ENCODE results near the gene CANT1. TPM values are rescaled to one million over a fixed set of nuclear protein-coding genes. Genes with fewer than 3 reads are reported as not detected.

Gene CANT1
- total RNA-seq, 1 experiment from 2014 or later, result 97.1 TPM

- Histone ChIP-seq H2AFZ (ENCODE audit: low read depth, low read length, poor library complexity, severe bottlenecking) (no peak overlapping the region), H3K79me2 (ENCODE audit: insufficient read depth, low read length) (peaks cover 28% of the 10 kb centered on the region), H3K4me1 (ENCODE audit: control insufficient read depth in 1 of 2, insufficient read depth in 2 of 2, low read length in 2 of 2) (peaks cover 19 to 45% of the 10 kb centered on the region in 2 experiments), H4K20me1 (ENCODE audit: insufficient read depth) (no peaks in the 10 kb centered on the region), H3K4me2 (ENCODE audit: low read length) (no peak overlapping the region), H3K9ac (ENCODE audit: low read length) (no peak overlapping the region), H3K27ac (ENCODE audit: low read depth, low read length) (no peak overlapping the region), H3K36me3 (ENCODE audit: control insufficient read depth in 1 of 2, insufficient read depth in 2 of 2, low read length in 2 of 2) (peaks cover 23 to 45% of the 10 kb centered on the region in 2 experiments; a peak in 3 of 4 replicates), H3K9me3 (ENCODE audit: control insufficient read depth in 1 of 2, insufficient read depth in 1 of 2, low read depth in 1 of 2, low read length in 2 of 2) (no peaks in the 10 kb centered on the region), H3K4me3 (replicated peaks in 1 of 2; ENCODE audit: low read depth in 1 of 2, low read length in 2 of 2) (no peak overlapping the region), H3K27me3 (ENCODE audit: insufficient read depth, low read length) (no peaks in the 10 kb centered on the region), H3K9me2 (ENCODE audit: insufficient read depth) (no peaks in the 10 kb centered on the region)
- intact Hi-C loops (cut with micrococcal nuclease), result no loop called here
- ChIA-PET CTCF (interaction anchor here (0.9 kb wide), 2 partner anchors 9 to 107 kb away, joined by 3 to 4 read pairs; no protein-coding TSS in a partner anchor), POLR2A (interaction anchor here (1.1 kb wide), 1 partner anchor 50 kb away, joined by 5 read pairs; no protein-coding TSS in a partner anchor), RAD21 (ENCODE audit: low non-redundant PET in 1 of 2, low total read pairs in 2 of 2, uncharacterized antibody in 2 of 2, unreplicated experiment in 2 of 2) (interaction anchor here (0.6 to 0.8 kb wide), 2 partner anchors 109 to 660 kb away, joined by 3 read pairs; no protein-coding TSS in a partner anchor)
- TF ChIP-seq REST (IDR thresholded peaks at IDR 0.05; ENCODE audit: low read depth), result no peak
- no peak for TF ChIP-seq EZH2phosphoT487 (IDR thresholded peaks at IDR 0.05; ENCODE audit: borderline replicate concordance)
- no peak for TF ChIP-seq SRF (IDR thresholded peaks at IDR 0.05; ENCODE audit: low read depth)
- TF ChIP-seq EGR1 (IDR thresholded peaks at IDR 0.05; ENCODE audit: low read depth), result no peak
- no peak for TF ChIP-seq FOSL1 (IDR thresholded peaks at IDR 0.05; ENCODE audit: low read depth)
- TF ChIP-seq RAD21 (IDR thresholded peaks at IDR 0.05; ENCODE audit: low read depth), result no peak
- TF ChIP-seq ELF1 (IDR thresholded peaks at IDR 0.05; ENCODE audit: borderline replicate concordance, low read depth), result no peak
- no peak for TF ChIP-seq SIN3A (IDR thresholded peaks at IDR 0.05; ENCODE audit: low read depth)
- no peak for TF ChIP-seq SP1 (IDR thresholded peaks at IDR 0.05; ENCODE audit: low read depth)
- TF ChIP-seq YY1 (IDR thresholded peaks at IDR 0.05; ENCODE audit: extremely low read depth, insufficient replicate concordance, low read depth, low read length), result no peak
- no peak for TF ChIP-seq ZFX (IDR thresholded peaks at IDR 0.05)
- no peak for TF ChIP-seq MAX (IDR thresholded peaks at IDR 0.05)
- TF ChIP-seq POLR2A (IDR thresholded peaks at IDR 0.05; ENCODE audit: borderline replicate concordance, extremely low read depth, insufficient read depth, insufficient read length), result no peak
- TF ChIP-seq ATF3 (IDR thresholded peaks at IDR 0.05), result no peak
- TF ChIP-seq TCF7L2 (IDR thresholded peaks at IDR 0.05; ENCODE audit: borderline replicate concordance, extremely low read depth, insufficient read depth, insufficient read length), result no peak
- no peak for TF ChIP-seq ZNF274 (IDR thresholded peaks at IDR 0.05; ENCODE audit: low read depth, low read length)
- TF ChIP-seq CEBPB (IDR thresholded peaks at IDR 0.05; ENCODE audit: low read depth), result no peak
- BruUV-seq (replicated peaks), result no TSS peak
- DNase-seq (ENCODE audit: low read depth, low spot score), result no peak
- ATAC-seq, result no peak
Measured at GRCh38 chr17:78973196-78973595, 36.4 kb downstream of the CANT1 start.

Measured in HCT116 (cell line).